Measurements from ENCODE around the gene APOBEC3G.
A peak's percentile ranks its signal among the peaks of the same experiment; 100 is the strongest.
"Not testable (repeated sequence)": the region's sequence is repeated elsewhere in the genome, so short reads cannot be mapped to it uniquely, and the experiment has no call there.

The APOBEC3G gene

GRCh38 chr22:39077026-39077840, at the start of gene APOBEC3G:
Gene APOBEC3G, plus strand, starts transcription at chr22:39077275. Its CDS starts 87 bp downstream, at chr22:39077362.
- peak; percentile 47 for DNase-seq (ENCODE audit: low spot score)

- DNase-seq (ENCODE audit: low spot score) = no peak
Observed at GRCh38 chr22:39027717-39028116, 49.4 kb upstream of the APOBEC3G start.

GRCh38 chr22:39028281-39028680, 48.8 kb upstream of the APOBEC3G start:
- no peak for DNase-seq (ENCODE audit: low spot score)

GRCh38 chr22:39029227-39029626, 47.8 kb upstream of the APOBEC3G start:
- DNase-seq (ENCODE audit: low spot score) = no peak

- DNase-seq (ENCODE audit: low spot score) = no peak
Observed at GRCh38 chr22:39030705-39031104, 46.4 kb upstream of the APOBEC3G start.

- DNase-seq (ENCODE audit: low spot score) = not testable (repeated sequence)
Observed at GRCh38 chr22:39031434-39032295, 45.4 kb upstream of the APOBEC3G start.

GRCh38 chr22:39037071-39037470, 40.0 kb upstream of the APOBEC3G start:
- not testable (repeated sequence) for DNase-seq (ENCODE audit: low spot score)

GRCh38 chr22:39039306-39040126, 37.6 kb upstream of the APOBEC3G start:
- no peak for DNase-seq (ENCODE audit: low spot score)

GRCh38 chr22:39040155-39040537, 36.9 kb upstream of the APOBEC3G start:
- not testable (repeated sequence) for DNase-seq (ENCODE audit: low spot score)

GRCh38 chr22:39040538-39041296, 36.4 kb upstream of the APOBEC3G start, which contains the start of gene APOBEC3F:
Gene APOBEC3F, plus strand, starts transcription at chr22:39040864. Its CDS starts 97 bp downstream, at chr22:39040961.
- DNase-seq (ENCODE audit: low spot score) = not testable (repeated sequence)

GRCh38 chr22:39041908-39042307, 35.2 kb upstream of the APOBEC3G start:
- DNase-seq (ENCODE audit: low spot score) = no peak

GRCh38 chr22:39043063-39043462, 34.0 kb upstream of the APOBEC3G start:
- not testable (repeated sequence) for DNase-seq (ENCODE audit: low spot score)

- DNase-seq (ENCODE audit: low spot score) = not testable (repeated sequence)
Observed at GRCh38 chr22:39045136-39045535, 31.9 kb upstream of the APOBEC3G start.

- not testable (repeated sequence) for DNase-seq (ENCODE audit: low spot score)
Observed at GRCh38 chr22:39049486-39049885, 27.6 kb upstream of the APOBEC3G start.

- not testable (repeated sequence) for DNase-seq (ENCODE audit: low spot score)
Observed at GRCh38 chr22:39051844-39052495, 25.1 kb upstream of the APOBEC3G start.

- DNase-seq (ENCODE audit: low spot score) = no peak
Observed at GRCh38 chr22:39055658-39056057, 21.4 kb upstream of the APOBEC3G start.

- not testable (repeated sequence) for DNase-seq (ENCODE audit: low spot score)
Observed at GRCh38 chr22:39061290-39061689, 15.8 kb upstream of the APOBEC3G start.

- not testable (repeated sequence) for DNase-seq (ENCODE audit: low spot score)
Observed at GRCh38 chr22:39061951-39062350, 15.1 kb upstream of the APOBEC3G start.

- DNase-seq (ENCODE audit: low spot score) = not testable (repeated sequence)
Observed at GRCh38 chr22:39063904-39064303, 13.2 kb upstream of the APOBEC3G start.
